ENCODE results near the gene ORMDL3.

GRCh38 chr17:39968761-39969160 is 41.4 kb upstream of the ORMDL3 start:
- no peak for TF ChIP-seq POLR2A (IDR thresholded peaks at IDR 0.05; ENCODE audit: low read depth, low read length)
- no peak for TF ChIP-seq POLR2AphosphoS5 (IDR thresholded peaks at IDR 0.05; ENCODE audit: low read depth, low read length)
